Endothelial cell of umbilical vein (primary cell): ENCODE data around the gene SLFN12. TPM values are rescaled to one million over a fixed set of nuclear protein-coding genes. Genes with fewer than 3 reads are reported as not detected.

Experiments
- BruUV-seq: library from RNA; stranded (reverse); fragments of 400-500 nt; replicated peaks from 2 replicates; lab custom pipeline; 2021; lab: Mats Ljungman, UMichigan
- CTCF ChIA-PET: fragments of 300-600, 350-600 bp; sonication (Branson Sonifier 250); formaldehyde crosslinking; loops from one replicate; lab custom pipeline; 2021; ENCODE audit warnings: antibody characterized with exemption, inconsistent platforms; lab: Charles Lee
- POLR2A ChIA-PET: fragments of 300-600, 350-600 bp; sonication (Branson Sonifier 250); formaldehyde crosslinking; loops from one replicate; lab custom pipeline; 2021; ENCODE audit warnings: antibody characterized with exemption, inconsistent platforms; lab: Charles Lee
- DNase-seq: peaks from one replicate; pipeline ENCODE4 v3.0.0-alpha.2; 2011; ENCODE audit warnings: low read depth, low spot score
- FAIRE-seq: peaks from 2 replicates; lab custom pipeline; 2011; peaks lifted over from hg19 to GRCh38; lab: Jason Lieb, UNC
- H2AFZ ChIP-seq: 2 replicates; pipeline ENCODE4 v1.6.0; 2012; ENCODE audit warnings: low read depth, low read length, control low read depth, inconsistent platforms
- H3K27ac ChIP-seq: 2 replicates; pipeline ENCODE4 v1.5.1; 2011; ENCODE audit warnings: low read depth, mild to moderate bottlenecking, control low read depth, low read length, moderate library complexity; ENCODE audit not compliant: insufficient read depth
- H3K27me3 ChIP-seq, 2 experiments: 2 replicates each; pipeline versions ENCODE4 v1.6.0 to v1.6.1; 2011; ENCODE audit warnings: low read length in 2 of 2, mixed read lengths in 1 of 2; ENCODE audit not compliant: control insufficient read depth in 2 of 2, insufficient read depth in 2 of 2
- H3K36me3 ChIP-seq, 2 experiments: 2 replicates in 1 of 2; 3 replicates in 1 of 2; pipeline ENCODE4 v1.5.1; 2011; ENCODE audit warnings: low read length in 2 of 2, mild to moderate bottlenecking in 1 of 2, moderate library complexity in 1 of 2; ENCODE audit not compliant: control insufficient read depth in 2 of 2, insufficient read depth in 2 of 2; ENCODE audit errors: extremely low read depth in 1 of 2
- H3K4me1 ChIP-seq: 3 replicates; pipeline ENCODE4 v1.5.1; 2011; ENCODE audit warnings: mild to moderate bottlenecking, low read length; ENCODE audit not compliant: control insufficient read depth, insufficient read depth; ENCODE audit errors: extremely low read depth
- H3K4me2 ChIP-seq: 2 replicates; pipeline ENCODE4 v1.6.1; 2011; ENCODE audit warnings: low read length, control low read depth, mixed read lengths; ENCODE audit not compliant: insufficient read depth
- H3K4me3 ChIP-seq, 3 experiments: fragments of 200-600 bp in 1 of 3; sonication (generic), shearing (Covaris generic) in 1 of 3; replicated peaks in 1 of 3; 2 replicates each; pipeline ENCODE4 v1.5.1; 2011 to 2016; ENCODE audit warnings: control low read depth in 3 of 3, low read length in 3 of 3, mild to moderate bottlenecking in 2 of 3, inconsistent platforms in 1 of 3, low read depth in 1 of 3, moderate library complexity in 1 of 3; ENCODE audit not compliant: insufficient read depth in 1 of 3
- H3K79me2 ChIP-seq: 2 replicates; pipeline ENCODE4 v1.6.0; 2012; ENCODE audit warnings: low read length, inconsistent platforms; ENCODE audit not compliant: control insufficient read depth, insufficient read depth
- H3K9ac ChIP-seq: replicated peaks from 2 replicates; pipeline ENCODE3; 2011; ENCODE audit warnings: low read length, control low read depth; ENCODE audit not compliant: insufficient read depth; ENCODE audit errors: extremely low read depth
- H3K9me1 ChIP-seq: replicated peaks from 3 replicates; pipeline ENCODE4 v1.6.0; 2011; ENCODE audit warnings: mild to moderate bottlenecking, low read length; ENCODE audit not compliant: control insufficient read depth, insufficient read depth; ENCODE audit errors: extremely low read depth
- H3K9me3 ChIP-seq: replicated peaks from 2 replicates; pipeline ENCODE4 v1.5.1; 2012; ENCODE audit warnings: low read length, inconsistent platforms; ENCODE audit not compliant: control insufficient read depth, insufficient read depth
- H4K20me1 ChIP-seq: replicated peaks from 2 replicates; pipeline ENCODE3; 2011; ENCODE audit warnings: mild to moderate bottlenecking, low read length; ENCODE audit not compliant: control insufficient read depth, insufficient read depth; ENCODE audit errors: extremely low read depth
- EZH2 ChIP-seq: IDR thresholded peaks from 2 replicates; pipeline ENCODE4 v1.6.1; 2012; ENCODE audit warnings: borderline replicate concordance, low read depth, mild to moderate bottlenecking, moderate library complexity, low read length, inconsistent platforms; ENCODE audit not compliant: severe bottlenecking
- FOS ChIP-seq: IDR thresholded peaks from 2 replicates; pipeline ENCODE4 v1.6.1; 2011; ENCODE audit warnings: mild to moderate bottlenecking, low read length, moderate library complexity, borderline replicate concordance; ENCODE audit not compliant: insufficient read depth
- GATA2 ChIP-seq: IDR thresholded peaks from 2 replicates; pipeline ENCODE4 v1.7.0; 2011; ENCODE audit warnings: low read depth, mild to moderate bottlenecking, moderate library complexity, mixed read lengths, low read length; ENCODE audit not compliant: insufficient read length, insufficient read depth
- JUN ChIP-seq: IDR thresholded peaks from 2 replicates; pipeline ENCODE4 v1.6.1; 2011; ENCODE audit warnings: borderline replicate concordance, low read depth; ENCODE audit not compliant: insufficient read length, insufficient read depth
- MYC ChIP-seq: IDR thresholded peaks from one replicate; pipeline ENCODE4 v1.6.1; 2011; ENCODE audit warnings: mild to moderate bottlenecking, low read depth, low read length
- POLR2A ChIP-seq: IDR thresholded peaks from 2 replicates; pipeline ENCODE4 v1.6.1; 2012; ENCODE audit warnings: low read depth, mild to moderate bottlenecking, control low read depth, low read length
- POLR2AphosphoS5 ChIP-seq: IDR thresholded peaks from 2 replicates; pipeline ENCODE4 v1.6.1; 2012; ENCODE audit warnings: low read depth, mild to moderate bottlenecking, control low read depth, low read length, moderate library complexity; ENCODE audit not compliant: insufficient read depth
- dilution Hi-C: fragments of 300-500 bp; cut with MboI; formaldehyde crosslinking; loops from one replicate; pipeline ENCODE4 v1.15.0; 2019; ENCODE audit warnings: low sequenced_read_pairs; ENCODE audit not compliant: extremely low pct_ligation_motif_present
- intact Hi-C: fragments of 100-400 bp; cut with micrococcal nuclease; formaldehyde crosslinking; loops from one replicate; pipeline ENCODE4 v1.10.0; 2022
- polyA plus RNA-seq, 4 experiments: library from polyadenylated mRNA; depleted of rRNA in 3 of 4; stranded (reverse) in 3 of 4; unstranded in 1 of 4; fragments of >200 nt; gene quantifications; 2 replicates each; pipeline versions ENCODE4 v1.2.1 to v1.2.3, GENCODE V29; 2011 to 2012; ENCODE audit warnings: missing spikeins in 1 of 4
- total RNA-seq: library from RNA; stranded (reverse); gene quantifications from 2 replicates; pipeline ENCODE4 v1.2.3, GENCODE V29; 2021
- TF ChIP-seq, protein P1 (sequence below): IDR thresholded peaks from 2 replicates; pipeline ENCODE4 v1.6.1; 2011; ENCODE audit not compliant: insufficient read depth, insufficient read length
- TF ChIP-seq, protein P2 (sequence below), 2 donors: IDR thresholded peaks; 1 replicate in 1 of 2; 2 replicates in 1 of 2; pipeline ENCODE4 v1.5.1; 2011; ENCODE audit warnings: low read length in 2 of 2, mild to moderate bottlenecking in 2 of 2, moderate library complexity in 2 of 2, control low read depth in 1 of 2, inconsistent platforms in 1 of 2, low read depth in 1 of 2; ENCODE audit not compliant: insufficient read depth in 1 of 2; ENCODE audit errors: extremely low read depth in 1 of 2

Gene SLFN12
- total and polyA plus RNA-seq, 2 donors (not counting 3 experiments of a cell fraction or from before 2014, with no cell fraction given) = 17.8 to 42.6 TPM

GRCh38 chr17:35368081-35368830 is 64.0 kb downstream of the SLFN12 start:
- POLR2A ChIA-PET = no interaction called here

More at GRCh38 chr17:35368081-35368830, 64.0 kb downstream of the SLFN12 start:
- CTCF ChIA-PET = no interaction called here
- H3K27ac ChIP-seq = no peak overlapping the region
- no peaks in the 10 kb centered on the region for H3K9me1 ChIP-seq
- no peak for TF ChIP-seq POLR2AphosphoS5
- no peak for TF ChIP-seq JUN
- TF ChIP-seq MYC = no peak
- TF ChIP-seq, protein P1, sequence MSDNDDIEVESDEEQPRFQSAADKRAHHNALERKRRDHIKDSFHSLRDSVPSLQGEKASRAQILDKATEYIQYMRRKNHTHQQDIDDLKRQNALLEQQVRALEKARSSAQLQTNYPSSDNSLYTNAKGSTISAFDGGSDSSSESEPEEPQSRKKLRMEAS = no peak
- no peak for TF ChIP-seq POLR2A
- no peak for TF ChIP-seq EZH2
- TF ChIP-seq GATA2 = no peak
- TF ChIP-seq FOS = no peak
- TF ChIP-seq, protein P2, sequence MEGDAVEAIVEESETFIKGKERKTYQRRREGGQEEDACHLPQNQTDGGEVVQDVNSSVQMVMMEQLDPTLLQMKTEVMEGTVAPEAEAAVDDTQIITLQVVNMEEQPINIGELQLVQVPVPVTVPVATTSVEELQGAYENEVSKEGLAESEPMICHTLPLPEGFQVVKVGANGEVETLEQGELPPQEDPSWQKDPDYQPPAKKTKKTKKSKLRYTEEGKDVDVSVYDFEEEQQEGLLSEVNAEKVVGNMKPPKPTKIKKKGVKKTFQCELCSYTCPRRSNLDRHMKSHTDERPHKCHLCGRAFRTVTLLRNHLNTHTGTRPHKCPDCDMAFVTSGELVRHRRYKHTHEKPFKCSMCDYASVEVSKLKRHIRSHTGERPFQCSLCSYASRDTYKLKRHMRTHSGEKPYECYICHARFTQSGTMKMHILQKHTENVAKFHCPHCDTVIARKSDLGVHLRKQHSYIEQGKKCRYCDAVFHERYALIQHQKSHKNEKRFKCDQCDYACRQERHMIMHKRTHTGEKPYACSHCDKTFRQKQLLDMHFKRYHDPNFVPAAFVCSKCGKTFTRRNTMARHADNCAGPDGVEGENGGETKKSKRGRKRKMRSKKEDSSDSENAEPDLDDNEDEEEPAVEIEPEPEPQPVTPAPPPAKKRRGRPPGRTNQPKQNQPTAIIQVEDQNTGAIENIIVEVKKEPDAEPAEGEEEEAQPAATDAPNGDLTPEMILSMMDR (IDR thresholded peaks at IDR 0.05; ENCODE audit: extremely low read depth in 1 of 2, insufficient read depth in 1 of 2, low read depth in 1 of 2, low read length in 2 of 2) = no peak
- H2AFZ ChIP-seq = no peak overlapping the region
- intact Hi-C loops (no loop called here), dilution Hi-C loops (no loop called here)
- no peak overlapping the region for H3K9ac ChIP-seq
- H4K20me1 ChIP-seq = no peaks in the 10 kb centered on the region
- H3K27me3 ChIP-seq = no peaks in the 10 kb centered on the region
- H3K36me3 ChIP-seq = peaks cover 3 to 16% of the 10 kb centered on the region in 2 experiments
- DNase-seq = no peak
- no peak overlapping the region for H3K4me3 ChIP-seq
- peaks cover 73% of the 10 kb centered on the region for H3K79me2 ChIP-seq
- H3K4me2 ChIP-seq = no peak overlapping the region
- no TSS peak for BruUV-seq
- no peaks in the 10 kb centered on the region for H3K9me3 ChIP-seq
- no peak for FAIRE-seq
- peaks cover 4% of the 10 kb centered on the region for H3K4me1 ChIP-seq
